ENCODE data around the gene CREB3L2. TPM values are rescaled to one million over a fixed set of nuclear protein-coding genes. Genes with fewer than 3 reads are reported as not detected.

Gene CREB3L2
- total RNA-seq, 4 donors from 2014 or later: 43.5 to 73.0 (median 51.2) TPM

- no peak overlapping the region for H3K4me3 ChIP-seq
- WGBS, 2 donors: 22 to 30% methylated on average over 6 of the region's 6 CpGs
- TF ChIP-seq EP300 (IDR thresholded peaks at IDR 0.05) (no peak), POLR2A (IDR thresholded peaks at IDR 0.05) (no peak), CTCF (IDR thresholded peaks at IDR 0.05) (no peak)
- DNase-seq (ENCODE audit: low spot score in 2 of 2): no peak
- H3K4me1 ChIP-seq: peaks cover 0 to 86% (median 28%) of the 10 kb centered on the region in 4 donors
- H3K36me3 ChIP-seq: no peaks in the 10 kb centered on the region
- H3K9me3 ChIP-seq: no peaks in the 10 kb centered on the region
- no peaks in the 10 kb centered on the region for H3K27me3 ChIP-seq
- H3K27ac ChIP-seq: peak overlapping the region in 2 of 4 donors; percentile 77 to 81
Observed at GRCh38 chr7:137944168-137944567, 57.7 kb downstream of the CREB3L2 start.

GRCh38 chr7:137943132-137943551 is 58.7 kb downstream of the CREB3L2 start:
- no peaks in the 10 kb centered on the region for H3K27me3 ChIP-seq
- WGBS, 2 donors: 55% methylated on average over 2 of the region's 2 CpGs
- H3K36me3 ChIP-seq: no peaks in the 10 kb centered on the region
- peaks cover 0 to 76% (median 28%) of the 10 kb centered on the region in 4 donors for H3K4me1 ChIP-seq
- no peak overlapping the region for H3K4me3 ChIP-seq
- H3K27ac ChIP-seq: peak overlapping the region; percentile 2 to 81 (median 46)
- TF ChIP-seq CTCF (IDR thresholded peaks at IDR 0.05): no peak
- peak in 1 of 2 donors; percentile 93 for TF ChIP-seq EP300 (IDR thresholded peaks at IDR 0.05)
- no peak for TF ChIP-seq POLR2A (IDR thresholded peaks at IDR 0.05)
- H3K9me3 ChIP-seq: no peaks in the 10 kb centered on the region
- peak in 1 of 2 donors; percentile 81 for DNase-seq (ENCODE audit: low spot score in 2 of 2)

- Histone ChIP-seq H3K36me3 (no peaks in the 10 kb centered on the region), H3K4me1 (peaks cover 0 to 71% (median 28%) of the 10 kb centered on the region in 4 donors), H3K4me3 (no peak overlapping the region), H3K27ac (peak overlapping the region; percentile 2 to 81 (median 46)), H3K27me3 (no peaks in the 10 kb centered on the region), H3K9me3 (no peaks in the 10 kb centered on the region)
- 27 to 31% methylated on average over 4 of the region's 4 CpGs for WGBS, 2 donors
- TF ChIP-seq CTCF (IDR thresholded peaks at IDR 0.05): no peak
- DNase-seq (ENCODE audit: low spot score in 2 of 2): peak in 1 of 2 donors; percentile 43
Observed at GRCh38 chr7:137942484-137943115, 59.3 kb downstream of the CREB3L2 start.

GRCh38 chr7:137940656-137941518 is 61.0 kb downstream of the CREB3L2 start:
- peak in 1 of 2 donors; percentile 18 for TF ChIP-seq EP300 (IDR thresholded peaks at IDR 0.05)
- no peak for TF ChIP-seq CTCF (IDR thresholded peaks at IDR 0.05)
- no peak for DNase-seq (ENCODE audit: low spot score in 2 of 2)
- Histone ChIP-seq H3K4me3 (no peak overlapping the region), H3K27ac (peak overlapping the region in 3 of 4 donors; percentile 17 to 77 (median 23)), H3K36me3 (no peaks in the 10 kb centered on the region), H3K27me3 (no peaks in the 10 kb centered on the region), H3K4me1 (peaks cover 0 to 78% (median 43%) of the 10 kb centered on the region in 4 donors), H3K9me3 (no peaks in the 10 kb centered on the region)
- WGBS, 2 donors: 76 to 80% methylated on average over 11 of the region's 11 CpGs

GRCh38 chr7:137940218-137940617 is 61.7 kb downstream of the CREB3L2 start:
- Histone ChIP-seq H3K36me3 (no peaks in the 10 kb centered on the region), H3K27ac (peak overlapping the region in 3 of 4 donors; percentile 17 to 68 (median 23)), H3K27me3 (no peaks in the 10 kb centered on the region), H3K9me3 (no peaks in the 10 kb centered on the region), H3K4me3 (no peak overlapping the region), H3K4me1 (peaks cover 0 to 78% (median 46%) of the 10 kb centered on the region in 4 donors)
- TF ChIP-seq EP300 (IDR thresholded peaks at IDR 0.05) (no peak), CTCF (IDR thresholded peaks at IDR 0.05) (no peak), POLR2A (IDR thresholded peaks at IDR 0.05) (no peak)
- WGBS, 2 donors: 23 to 42% methylated on average over 1 of the region's 1 CpG
- no peak for DNase-seq (ENCODE audit: low spot score in 2 of 2)
